BJ (cell line): Measurements from ENCODE around the gene RHOT2. TPM values are rescaled to one million over a fixed set of nuclear protein-coding genes. Genes with fewer than 3 reads are reported as not detected.

Source experiments
- CTCF ChIA-PET: fragments of 350-600 bp; formaldehyde crosslinking; extraction: SDS; loops from one replicate; lab custom pipeline; 2021; ENCODE audit warnings: antibody characterized with exemption, inconsistent platforms; lab: Yijun Ruan, JAX
- POLR2A ChIA-PET: fragments of 300-600 bp; sonication (Branson Sonifier 250); formaldehyde crosslinking; extraction: SDS; loops from one replicate; lab custom pipeline; 2021; ENCODE audit warnings: antibody characterized with exemption; lab: Charles Lee
- DNase-seq: peaks from one replicate; pipeline ENCODE4 v3.0.0-alpha.2; 2011; ENCODE audit warnings: low read depth
- H3K27me3 ChIP-seq: 2 replicates; pipeline ENCODE4 v1.6.0; 2011; ENCODE audit warnings: low read length; ENCODE audit not compliant: control insufficient read depth, insufficient read depth
- H3K36me3 ChIP-seq: 2 replicates; pipeline ENCODE4 v1.5.1; 2011; ENCODE audit warnings: low read length; ENCODE audit not compliant: control insufficient read depth, insufficient read depth
- H3K4me3 ChIP-seq: 2 replicates; pipeline ENCODE4 v1.5.1; 2011; ENCODE audit warnings: low read depth, mild to moderate bottlenecking, control low read depth, low read length
- polyA plus RNA-seq: library from polyadenylated mRNA; depleted of rRNA; stranded (reverse); fragments of >200 nt; gene quantifications from 2 replicates; pipeline ENCODE4 v1.2.3, GENCODE V29; 2011
- TF ChIP-seq, protein P1 (sequence below): IDR thresholded peaks from 2 replicates; pipeline ENCODE4 v1.5.1; 2011; ENCODE audit warnings: low read depth, mild to moderate bottlenecking, control low read depth, inconsistent platforms, low read length, moderate library complexity; ENCODE audit not compliant: insufficient read depth

The RHOT2 gene
- polyA plus RNA-seq, 1 experiment: 81.7 TPM

DNA sequence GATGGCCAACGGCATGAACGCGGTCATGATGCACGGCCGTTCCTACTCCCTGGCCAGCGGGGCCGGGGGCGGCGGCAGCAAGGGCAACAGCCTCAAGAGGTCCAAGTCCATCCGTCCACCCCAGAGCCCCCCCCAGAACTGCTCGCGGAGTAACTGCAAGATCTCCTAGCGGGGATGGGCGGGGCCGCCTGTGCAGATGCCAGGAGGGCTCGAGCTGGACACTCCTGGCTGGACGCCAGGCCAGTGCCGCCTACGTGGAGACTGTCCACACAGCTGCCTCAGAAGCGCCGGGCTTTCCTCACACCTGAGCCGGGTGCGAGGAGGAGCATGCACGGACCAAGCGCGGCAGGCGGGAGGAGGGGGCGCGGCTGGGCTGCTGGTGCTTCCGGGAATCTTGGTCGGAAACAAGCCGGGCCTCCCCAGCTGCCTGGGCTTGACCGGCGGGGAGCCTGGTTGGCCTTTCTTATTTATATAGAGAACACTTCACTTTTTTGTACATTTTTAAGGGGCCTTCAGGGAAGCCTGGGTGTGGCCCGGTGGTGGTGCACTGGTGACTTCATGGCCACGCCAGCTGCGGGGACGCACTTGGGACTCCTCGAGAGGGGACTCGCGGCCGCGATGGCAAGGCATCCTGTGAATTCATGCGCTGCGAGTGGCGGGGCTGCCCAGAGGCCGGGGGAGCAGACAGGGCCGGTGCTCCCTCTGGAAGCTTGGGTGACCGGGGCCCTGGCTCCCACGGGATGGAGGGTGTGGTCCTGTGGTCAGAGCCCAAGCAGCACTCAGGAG, 40.3 kb upstream of the RHOT2 start:
- DNase-seq: no peak
- Histone ChIP-seq H3K4me3 (no peak overlapping the region), H3K27me3 (no peaks in the 10 kb centered on the region), H3K36me3 (peaks cover 6% of the 10 kb centered on the region)
- ChIA-PET CTCF (no interaction called here), POLR2A (no interaction called here)
- TF ChIP-seq, protein P1, sequence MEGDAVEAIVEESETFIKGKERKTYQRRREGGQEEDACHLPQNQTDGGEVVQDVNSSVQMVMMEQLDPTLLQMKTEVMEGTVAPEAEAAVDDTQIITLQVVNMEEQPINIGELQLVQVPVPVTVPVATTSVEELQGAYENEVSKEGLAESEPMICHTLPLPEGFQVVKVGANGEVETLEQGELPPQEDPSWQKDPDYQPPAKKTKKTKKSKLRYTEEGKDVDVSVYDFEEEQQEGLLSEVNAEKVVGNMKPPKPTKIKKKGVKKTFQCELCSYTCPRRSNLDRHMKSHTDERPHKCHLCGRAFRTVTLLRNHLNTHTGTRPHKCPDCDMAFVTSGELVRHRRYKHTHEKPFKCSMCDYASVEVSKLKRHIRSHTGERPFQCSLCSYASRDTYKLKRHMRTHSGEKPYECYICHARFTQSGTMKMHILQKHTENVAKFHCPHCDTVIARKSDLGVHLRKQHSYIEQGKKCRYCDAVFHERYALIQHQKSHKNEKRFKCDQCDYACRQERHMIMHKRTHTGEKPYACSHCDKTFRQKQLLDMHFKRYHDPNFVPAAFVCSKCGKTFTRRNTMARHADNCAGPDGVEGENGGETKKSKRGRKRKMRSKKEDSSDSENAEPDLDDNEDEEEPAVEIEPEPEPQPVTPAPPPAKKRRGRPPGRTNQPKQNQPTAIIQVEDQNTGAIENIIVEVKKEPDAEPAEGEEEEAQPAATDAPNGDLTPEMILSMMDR: no peak

DNA sequence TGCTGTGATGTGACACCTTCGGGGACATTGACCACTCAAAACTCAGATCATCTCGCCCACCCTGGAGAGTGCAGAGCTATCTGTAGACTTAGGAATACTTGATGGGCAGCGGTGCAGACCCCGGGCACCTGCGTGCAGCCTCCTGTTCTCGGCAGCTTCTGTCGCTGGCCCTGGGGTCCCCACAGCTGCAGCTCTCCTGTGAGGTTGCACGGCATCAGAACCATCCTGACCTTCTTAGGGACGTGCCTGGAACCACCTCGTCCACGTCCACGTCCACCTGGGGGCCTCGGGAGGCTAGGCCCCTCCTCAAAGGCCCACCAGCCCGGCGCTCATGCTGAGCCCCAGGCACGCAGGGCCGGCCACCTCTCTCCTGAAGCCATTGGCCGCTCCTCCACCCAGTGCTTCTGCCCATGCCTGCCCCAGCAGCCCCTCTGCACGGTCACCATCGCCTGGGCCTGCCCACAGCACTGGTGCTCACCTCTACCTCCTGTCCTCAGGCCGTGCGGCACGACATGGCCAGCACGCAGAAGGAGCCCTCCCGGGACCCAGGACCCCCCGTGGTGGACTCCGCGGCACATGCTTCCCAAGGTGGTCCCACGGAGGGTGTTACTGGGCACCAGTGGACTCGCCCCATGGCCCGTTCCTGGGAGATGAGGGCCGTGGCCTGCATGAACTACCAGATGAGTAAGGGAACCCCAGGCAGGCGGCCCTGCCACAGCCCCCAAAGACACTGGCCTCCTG, 39.4 kb upstream of the RHOT2 start:
- ChIA-PET CTCF (no interaction called here), POLR2A (no interaction called here)

DNA sequence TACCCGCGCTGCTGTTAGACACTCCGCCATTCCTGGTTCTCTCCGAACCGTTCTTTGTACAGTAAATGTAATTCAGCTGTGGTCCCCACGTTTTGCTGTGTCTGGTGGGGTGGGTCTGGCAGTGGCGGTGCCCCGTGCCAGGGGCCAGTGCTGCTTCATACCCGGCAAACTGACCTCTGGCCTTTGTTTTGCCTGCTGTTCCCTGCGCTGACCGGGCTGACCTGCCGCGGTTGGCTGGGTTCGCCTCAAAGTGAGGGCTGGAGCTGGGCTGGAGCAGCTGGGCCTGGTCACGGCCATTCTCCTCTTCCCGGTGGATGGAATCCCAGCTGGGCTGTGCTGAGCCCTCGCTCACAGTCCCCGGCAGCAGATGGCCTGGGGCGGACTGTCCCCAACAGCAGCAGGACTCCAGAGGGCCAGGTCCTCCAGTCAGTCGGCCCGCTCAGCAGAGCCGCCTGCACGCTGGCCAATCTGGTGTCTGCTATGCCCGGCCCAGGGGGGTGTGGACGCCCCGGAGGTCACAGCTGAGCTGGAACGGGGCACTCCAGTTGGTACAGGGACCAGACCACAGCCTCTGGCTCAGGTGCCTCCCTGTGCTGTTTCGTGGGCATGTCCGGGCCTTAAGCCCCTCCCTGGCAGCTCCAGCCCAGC, 38.6 kb upstream of the RHOT2 start:
- Histone ChIP-seq H3K36me3 (peaks cover 17% of the 10 kb centered on the region), H3K4me3 (no peak overlapping the region), H3K27me3 (no peaks in the 10 kb centered on the region)
- DNase-seq: no peak
- CTCF ChIA-PET: no interaction called here
- POLR2A ChIA-PET: no interaction called here
- TF ChIP-seq, protein P1: no peak

More for the DNA sequence above, 39.4 kb upstream of the RHOT2 start:
- no peak for DNase-seq
- Histone ChIP-seq H3K27me3 (no peaks in the 10 kb centered on the region), H3K36me3 (peaks cover 12% of the 10 kb centered on the region), H3K4me3 (no peak overlapping the region)
- TF ChIP-seq, protein P1: no peak

DNA sequence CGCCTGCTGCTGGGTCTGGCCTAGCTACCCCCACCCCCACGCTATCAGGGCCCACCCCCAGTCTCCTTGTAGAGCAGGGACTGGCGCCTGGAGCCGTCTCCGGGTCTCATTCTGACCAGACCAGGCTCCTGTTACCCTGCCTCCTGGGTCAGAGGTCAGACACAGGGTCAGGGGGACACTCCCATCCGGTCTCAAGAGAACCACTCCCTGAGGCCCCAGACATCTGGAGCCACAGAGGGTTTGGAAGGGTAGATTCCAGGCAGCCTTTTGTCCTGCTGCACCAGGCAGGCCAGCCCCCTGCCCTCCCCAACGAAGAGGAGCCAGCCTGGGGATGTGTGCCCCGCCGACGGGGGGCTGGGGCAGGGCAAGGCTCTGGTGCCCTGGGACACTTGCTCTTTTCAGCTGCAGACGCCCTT, 38.1 kb upstream of the RHOT2 start:
- no peak for DNase-seq
- ChIA-PET POLR2A (no interaction called here), CTCF (no interaction called here)
- no peaks in the 10 kb centered on the region for H3K27me3 ChIP-seq
- H3K4me3 ChIP-seq: no peak overlapping the region
- H3K36me3 ChIP-seq: peaks cover 17% of the 10 kb centered on the region
- TF ChIP-seq, protein P1: no peak

DNA sequence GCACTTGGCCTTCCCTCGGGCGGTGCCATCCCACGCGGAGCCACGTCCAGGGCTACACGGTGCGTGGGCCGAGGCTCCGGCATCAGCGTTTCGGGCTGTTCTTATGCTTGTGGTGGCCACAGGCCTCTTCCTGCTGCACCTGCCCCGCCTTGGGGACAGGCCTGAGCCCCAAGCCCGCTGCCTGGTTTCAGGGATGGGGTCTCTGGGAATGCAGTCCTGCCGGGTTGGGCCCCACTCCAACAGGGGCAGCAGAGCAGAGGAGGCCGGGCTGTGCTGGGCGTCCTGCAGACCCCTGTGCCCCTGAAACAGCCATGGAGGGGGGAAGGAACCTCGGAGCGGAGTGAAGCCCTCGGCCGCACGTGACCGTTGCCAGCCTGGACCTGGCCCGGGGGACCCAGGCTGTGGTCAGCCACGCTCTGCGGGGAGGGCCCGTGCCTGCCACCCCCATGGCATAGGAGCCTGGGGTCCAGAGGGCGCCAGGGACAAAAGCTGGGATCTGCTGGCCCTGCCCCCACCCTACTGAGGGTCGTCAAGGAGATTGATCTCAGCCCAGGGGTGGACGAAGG, 37.6 kb upstream of the RHOT2 start:
- DNase-seq: no peak
- TF ChIP-seq, protein P1: no peak
- Histone ChIP-seq H3K36me3 (peaks cover 17% of the 10 kb centered on the region), H3K27me3 (no peaks in the 10 kb centered on the region), H3K4me3 (no peak overlapping the region)
- CTCF ChIA-PET: no interaction called here
- POLR2A ChIA-PET: no interaction called here
